ENCODE measurements around the gene ZDHHC6.
"Not testable (repeated sequence)": the region's sequence is repeated elsewhere in the genome, so short reads cannot be mapped to it uniquely, and the experiment has no call there.

ZDHHC6 gene

GRCh38 chr10:112446055-112446854 lies 459 bp downstream of the ZDHHC6 start:
- DNase-seq (ENCODE audit: low read depth in 4 of 4, low spot score in 1 of 4): no peak

DNA sequence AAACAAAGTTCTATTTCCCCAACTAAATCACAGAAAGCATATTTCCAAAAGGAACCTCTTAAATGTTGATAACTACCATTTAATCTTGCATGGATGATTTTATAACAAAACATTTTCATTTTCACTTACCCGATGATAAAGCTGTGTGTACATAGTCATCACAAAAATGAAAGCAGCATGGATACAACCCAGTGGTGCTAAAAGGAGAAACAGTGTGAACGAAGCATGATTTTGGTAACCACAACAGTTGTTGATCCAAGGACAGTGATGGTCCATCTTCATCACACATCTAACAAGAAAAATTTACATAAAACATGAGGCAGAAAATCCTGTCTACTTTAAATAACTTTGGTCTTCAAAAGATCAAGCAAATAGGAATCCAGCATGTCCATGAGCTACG lies 4.7 kb downstream of the ZDHHC6 start:
- no peak for DNase-seq (ENCODE audit: low read depth in 4 of 4, low spot score in 1 of 4)

DNA sequence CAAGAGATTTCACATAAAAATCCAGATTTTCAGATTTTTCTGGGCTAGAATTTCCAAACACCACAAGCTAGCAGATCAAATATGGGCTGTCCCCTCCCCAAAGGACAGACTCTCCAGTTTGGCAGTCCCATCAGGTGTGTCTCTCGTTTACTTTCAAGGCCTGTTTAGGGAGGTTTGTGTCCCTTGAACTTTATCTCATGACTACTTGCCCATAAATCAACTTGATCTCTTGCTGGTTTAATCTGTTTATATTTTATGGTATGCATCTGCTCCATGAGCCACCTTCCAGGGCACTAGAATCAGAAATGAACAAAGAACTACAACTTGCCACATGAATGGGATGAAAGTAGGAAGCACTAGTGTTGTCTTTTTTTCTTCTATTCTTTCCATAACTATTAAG lies 5.2 kb downstream of the ZDHHC6 start:
- DNase-seq (ENCODE audit: low read depth in 4 of 4, low spot score in 1 of 4): no peak

GRCh38 chr10:112438356-112438755 lies 8.4 kb downstream of the ZDHHC6 start:
- no peak for DNase-seq (ENCODE audit: low read depth in 4 of 4, low spot score in 1 of 4)

- DNase-seq (ENCODE audit: low read depth in 4 of 4, low spot score in 1 of 4): no peak
Observed at GRCh38 chr10:112434988-112435619, 11.6 kb downstream of the ZDHHC6 start.

GRCh38 chr10:112433136-112433535 lies 13.6 kb downstream of the ZDHHC6 start:
- no peak for DNase-seq (ENCODE audit: low read depth in 4 of 4, low spot score in 1 of 4)

- DNase-seq (ENCODE audit: low read depth in 4 of 4, low spot score in 1 of 4): no peak
Observed at GRCh38 chr10:112429654-112430230, 17.0 kb downstream of the ZDHHC6 start.

GRCh38 chr10:112429147-112429546 lies 17.6 kb downstream of the ZDHHC6 start:
- no peak for DNase-seq (ENCODE audit: low read depth in 4 of 4, low spot score in 1 of 4)

DNA sequence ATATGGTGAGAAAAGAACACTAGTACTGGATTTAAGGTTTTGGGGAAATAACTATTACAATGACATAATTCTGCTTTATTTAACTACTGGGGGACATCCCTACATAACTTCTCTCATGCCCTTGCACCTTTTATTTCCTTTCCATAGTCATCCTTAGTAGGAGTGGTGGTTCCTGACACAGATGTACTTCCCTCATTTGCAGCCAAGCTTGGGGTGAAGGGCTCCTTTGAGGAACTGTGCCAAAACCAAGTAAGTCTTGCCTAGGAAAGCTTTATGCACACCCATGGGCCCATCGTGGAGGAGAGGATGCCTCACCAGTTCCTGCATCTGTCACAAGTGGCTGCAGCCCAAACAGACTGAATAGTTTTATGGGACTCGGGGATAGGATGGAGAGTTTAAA lies 20.6 kb downstream of the ZDHHC6 start:
- DNase-seq (ENCODE audit: low read depth in 4 of 4, low spot score in 1 of 4): no peak

DNA sequence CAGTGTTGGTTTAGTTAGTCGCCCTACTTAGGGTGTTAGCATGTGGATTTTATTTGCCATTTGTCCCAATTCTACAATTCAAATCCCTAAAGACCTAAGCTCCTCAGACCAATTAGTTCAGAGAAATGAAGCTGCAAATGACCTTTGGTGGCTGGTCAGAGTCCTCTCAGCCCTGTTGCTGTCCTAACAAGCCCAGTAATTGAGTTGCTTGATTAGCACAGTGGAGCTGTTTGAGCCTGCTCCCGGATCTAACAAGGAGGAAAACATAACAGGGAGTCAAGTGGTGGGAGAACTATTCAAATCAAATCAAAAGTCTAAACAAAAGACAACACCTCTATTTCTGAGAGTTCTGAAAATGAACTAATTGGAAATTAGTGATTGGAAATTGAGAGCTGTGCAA lies 22.1 kb downstream of the ZDHHC6 start:
- no peak for DNase-seq (ENCODE audit: low read depth in 4 of 4, low spot score in 1 of 4)

DNA sequence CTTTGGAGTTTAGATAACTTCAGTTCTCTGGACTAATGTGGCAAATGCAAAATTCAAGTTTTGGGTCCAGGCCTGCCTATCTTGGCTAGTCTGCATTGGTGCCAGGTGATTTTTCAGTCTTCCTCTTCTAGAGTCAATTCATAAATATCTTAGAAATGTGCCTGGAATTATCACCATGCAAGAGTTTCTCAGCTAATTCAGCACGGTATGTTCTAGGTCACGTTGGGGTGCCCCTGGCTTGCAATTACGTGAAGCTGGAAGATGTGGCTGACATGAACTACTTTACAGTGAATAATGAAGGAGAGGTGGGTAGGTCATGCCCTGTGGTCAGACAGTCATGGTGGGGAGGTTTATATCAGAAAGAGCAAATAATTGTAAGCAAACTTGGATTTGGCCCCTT lies 25.0 kb downstream of the ZDHHC6 start:
- no peak for DNase-seq (ENCODE audit: low read depth in 4 of 4, low spot score in 1 of 4)

- no peak for DNase-seq (ENCODE audit: low read depth in 4 of 4, low spot score in 1 of 4)
Observed at GRCh38 chr10:112412696-112413095, 34.0 kb downstream of the ZDHHC6 start.

DNA sequence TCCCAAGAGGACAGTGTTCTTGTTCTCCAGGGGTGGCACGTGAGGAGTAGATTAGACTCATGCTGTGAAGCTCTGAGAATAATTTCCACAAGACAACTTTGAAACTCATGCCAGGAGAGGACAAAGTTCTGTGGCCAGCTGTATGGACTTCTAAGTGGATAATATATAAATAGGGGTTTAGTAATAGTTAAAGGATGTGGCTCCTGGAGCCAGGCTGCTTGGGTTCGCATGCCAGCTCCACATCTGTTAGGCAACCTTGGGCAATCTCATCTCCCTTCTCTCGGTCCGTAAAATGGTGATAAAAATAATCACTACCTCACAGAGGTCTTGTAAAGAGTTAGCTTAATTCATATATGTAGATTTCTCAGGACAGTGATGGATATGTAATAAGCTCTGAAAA lies 37.0 kb downstream of the ZDHHC6 start:
- DNase-seq (ENCODE audit: low read depth in 4 of 4, low spot score in 1 of 4): no peak

- no peak for DNase-seq (ENCODE audit: low read depth in 4 of 4, low spot score in 1 of 4)
Observed at GRCh38 chr10:112409299-112409698, 37.4 kb downstream of the ZDHHC6 start.

DNA sequence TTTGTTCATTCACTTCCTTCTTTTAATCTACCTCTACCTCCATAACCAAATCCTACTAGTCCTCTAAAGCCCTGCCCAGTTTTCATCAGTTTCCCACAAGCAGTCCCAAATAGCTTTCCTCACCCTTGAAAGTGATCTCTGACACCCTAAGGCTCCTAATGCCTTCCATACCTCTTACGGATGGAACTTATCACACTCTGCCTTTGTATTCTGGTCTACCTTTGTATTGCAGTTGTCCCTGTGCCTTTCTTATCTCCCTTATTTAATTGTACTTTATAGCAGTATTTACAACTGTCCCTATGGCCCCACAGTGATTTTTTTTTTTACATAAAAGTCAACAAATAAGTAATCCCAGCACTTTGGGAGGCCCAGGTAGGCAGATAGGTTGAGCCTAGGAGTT lies 39.0 kb downstream of the ZDHHC6 start:
- no peak for DNase-seq (ENCODE audit: low read depth in 4 of 4, low spot score in 1 of 4)

- not testable (repeated sequence) for DNase-seq (ENCODE audit: low read depth in 4 of 4, low spot score in 1 of 4)
Observed at GRCh38 chr10:112406806-112407205, 39.9 kb downstream of the ZDHHC6 start.

DNA sequence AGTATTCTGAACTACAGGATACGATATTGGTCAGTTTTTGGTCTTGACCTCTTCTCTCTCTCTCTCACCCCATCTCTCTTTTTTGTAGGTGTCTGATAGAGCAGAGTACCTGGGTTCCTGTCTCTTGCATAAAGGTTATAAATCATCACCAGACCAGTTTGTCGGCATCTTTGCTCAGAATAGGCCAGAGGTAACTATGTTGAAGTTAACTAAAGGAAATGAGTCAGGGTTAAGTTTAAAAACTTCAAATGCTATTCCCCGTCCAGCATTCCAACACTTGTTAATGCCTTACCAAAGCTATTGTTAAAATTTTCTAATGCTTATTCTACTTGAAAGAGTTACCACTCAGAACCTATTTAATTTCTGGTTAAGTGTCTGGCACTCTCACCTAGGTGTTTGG lies 42.1 kb downstream of the ZDHHC6 start:
- no peak for DNase-seq (ENCODE audit: low read depth in 4 of 4, low spot score in 1 of 4)

- DNase-seq (ENCODE audit: low read depth in 4 of 4, low spot score in 1 of 4): no peak
Observed at GRCh38 chr10:112402917-112403316, 43.8 kb downstream of the ZDHHC6 start.

DNA sequence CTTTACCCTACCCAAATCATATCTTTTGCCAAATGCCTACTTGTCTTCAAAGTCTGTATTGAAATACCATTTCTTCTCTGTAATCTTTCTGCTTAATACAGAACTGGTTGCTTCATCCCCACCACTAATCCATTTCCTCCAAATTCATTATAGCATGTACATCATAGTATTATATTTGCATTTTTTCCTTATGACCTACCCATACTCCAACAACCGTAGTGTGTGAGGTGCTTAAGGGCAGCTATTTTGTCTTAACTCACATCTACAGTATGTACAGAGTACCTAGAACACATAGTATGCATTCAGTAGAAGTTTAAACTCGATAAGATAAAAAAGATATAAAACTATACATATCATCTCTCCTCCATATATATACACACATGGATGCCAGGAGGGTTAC lies 49.1 kb downstream of the ZDHHC6 start:
- no peak for DNase-seq (ENCODE audit: low read depth in 4 of 4, low spot score in 1 of 4)

DNA sequence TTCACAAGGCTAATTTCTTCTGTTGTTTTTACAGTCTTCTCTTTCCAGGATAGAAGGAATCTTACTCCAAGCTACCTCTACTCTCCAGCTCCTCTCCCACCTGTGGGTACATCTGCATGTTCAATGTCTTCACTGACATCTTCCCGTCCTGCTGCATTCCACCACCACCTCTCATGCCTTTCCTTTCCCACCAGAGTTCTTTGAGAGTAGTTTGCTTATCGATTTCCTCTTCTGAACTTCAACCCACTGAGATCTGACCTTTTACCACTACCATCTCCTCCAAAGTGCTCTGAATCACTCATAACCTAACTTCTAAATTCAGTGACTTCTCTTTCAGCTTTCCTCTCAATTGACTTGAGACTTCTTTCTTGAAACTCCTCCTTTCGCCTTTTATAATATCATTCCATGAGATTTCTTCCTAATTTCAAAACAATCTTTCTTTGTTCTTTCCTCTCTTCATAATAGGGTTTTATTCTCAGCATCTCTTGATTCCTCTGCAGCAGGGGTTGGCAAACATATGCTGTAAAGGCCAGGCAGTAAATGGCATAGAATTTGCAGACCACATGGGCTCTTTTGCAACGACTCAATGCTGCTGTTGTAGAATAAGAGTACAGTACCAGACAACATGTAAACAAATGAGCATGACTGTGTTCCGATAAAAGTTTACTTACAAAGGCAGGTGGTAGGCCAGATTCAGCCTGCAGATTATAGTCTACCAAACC lies 50.7 kb downstream of the ZDHHC6 start:
- no peak for DNase-seq (ENCODE audit: low read depth in 4 of 4, low spot score in 1 of 4)

DNA sequence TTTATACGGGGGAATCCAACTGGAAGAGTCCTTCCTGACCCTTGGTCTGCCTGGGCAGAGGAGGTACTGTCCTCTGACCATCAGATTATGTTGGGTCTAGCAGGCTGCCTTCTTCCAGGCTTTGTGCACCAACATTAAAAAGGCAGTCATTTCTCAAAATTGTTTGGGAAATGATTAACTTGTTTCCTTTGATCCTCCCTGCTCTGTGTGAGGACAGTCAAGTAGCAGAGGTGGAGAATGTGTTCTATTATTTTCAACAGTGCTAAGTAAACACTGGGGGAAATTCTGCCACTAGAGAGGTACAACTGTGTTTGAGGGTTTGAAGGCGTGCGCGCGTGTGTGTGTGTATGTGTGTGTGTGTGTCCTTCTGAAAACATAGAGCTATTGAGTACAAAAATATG lies 52.2 kb downstream of the ZDHHC6 start:
- DNase-seq (ENCODE audit: low read depth in 4 of 4, low spot score in 1 of 4): no peak

GRCh38 chr10:112393827-112394226 lies 52.9 kb downstream of the ZDHHC6 start:
- no peak for DNase-seq (ENCODE audit: low read depth in 4 of 4, low spot score in 1 of 4)
